HG02571 (cell line): ENCODE measurements around the gene ZBED2.
"Not testable (repeated sequence)": the region's sequence is repeated elsewhere in the genome, so short reads cannot be mapped to it uniquely, and the experiment has no call there.

Source experiments
- ATAC-seq: cut with Tn5 transposase; IDR thresholded peaks from one replicate; pipeline ENCODE4 v1.9.1; 2021; ENCODE audit warnings: mild to moderate bottlenecking, moderate library complexity; ENCODE audit not compliant: unreplicated experiment

ZBED2 gene

GRCh38 chr3:111595232-111595631 lies at the start of gene ZBED2:
TSS of gene ZBED2 (minus strand) at chr3:111595346. CDS start at chr3:111594201, 1,145 bp downstream.
- peak; percentile 49 for ATAC-seq

- no peak for ATAC-seq
These were observed 44.2 kb upstream of the ZBED2 start for GRCh38 chr3:111639316-111639715.

GRCh38 chr3:111636366-111636885 lies 41.3 kb upstream of the ZBED2 start:
- no peak for ATAC-seq

- ATAC-seq = no peak
These were observed 40.3 kb upstream of the ZBED2 start for GRCh38 chr3:111635403-111635802.

- not testable (repeated sequence) for ATAC-seq
These were observed 35.5 kb upstream of the ZBED2 start for GRCh38 chr3:111630638-111631037.

GRCh38 chr3:111629018-111629417 lies 33.9 kb upstream of the ZBED2 start:
- not testable (repeated sequence) for ATAC-seq

- no peak for ATAC-seq
These were observed 31.9 kb upstream of the ZBED2 start for GRCh38 chr3:111627092-111627491.

- no peak for ATAC-seq
These were observed 26.4 kb upstream of the ZBED2 start for GRCh38 chr3:111621535-111621934.

GRCh38 chr3:111619833-111620232 lies 24.7 kb upstream of the ZBED2 start:
- ATAC-seq = no peak

- no peak for ATAC-seq
These were observed 23.8 kb upstream of the ZBED2 start for GRCh38 chr3:111618945-111619344.

GRCh38 chr3:111617912-111618601 lies 22.9 kb upstream of the ZBED2 start:
- ATAC-seq = no peak

GRCh38 chr3:111617406-111617805 lies 22.3 kb upstream of the ZBED2 start:
- no peak for ATAC-seq

- peak; percentile 82 for ATAC-seq
These were observed 21.4 kb upstream of the ZBED2 start for GRCh38 chr3:111616417-111617105.

GRCh38 chr3:111615880-111616279 lies 20.7 kb upstream of the ZBED2 start:
- ATAC-seq = no peak

- no peak for ATAC-seq
These were observed 18.1 kb upstream of the ZBED2 start for GRCh38 chr3:111613294-111613693.

- ATAC-seq = no peak
These were observed 15.5 kb upstream of the ZBED2 start for GRCh38 chr3:111610612-111611054.

- ATAC-seq = peak; percentile 76
These were observed 15.0 kb upstream of the ZBED2 start for GRCh38 chr3:111610189-111610588.

GRCh38 chr3:111609700-111610099 lies 14.6 kb upstream of the ZBED2 start:
- ATAC-seq = no peak

- ATAC-seq = no peak
These were observed 13.2 kb upstream of the ZBED2 start for GRCh38 chr3:111608383-111608782.

- no peak for ATAC-seq
These were observed 12.2 kb upstream of the ZBED2 start for GRCh38 chr3:111607240-111607920.

- no peak for ATAC-seq
These were observed 10.3 kb upstream of the ZBED2 start for GRCh38 chr3:111605493-111605892.

GRCh38 chr3:111605018-111605417 lies 9.9 kb upstream of the ZBED2 start:
- no peak for ATAC-seq
